Right forelimb (tissue), 1 donor: ENCODE results near the gene DSC2.
A peak's percentile ranks its signal among the peaks of the same experiment; 100 is the strongest.
"Not testable (repeated sequence)": the region's sequence is repeated elsewhere in the genome, so short reads cannot be mapped to it uniquely, and the experiment has no call there.

ENCODE experiments used
- DNase-seq: peaks from one replicate; pipeline ENCODE4 v3.0.0-alpha.2; 2018

The DSC2 gene

GRCh38 chr18:31042084-31042405 is 60.2 kb downstream of the DSC2 start:
- no peak for DNase-seq

GRCh38 chr18:31041271-31042083 is 60.7 kb downstream of the DSC2 start:
- DNase-seq, result peak; percentile 48

- DNase-seq, result peak; percentile 43
Observed at GRCh38 chr18:31040686-31041270, 61.4 kb downstream of the DSC2 start.

GRCh38 chr18:31039426-31039825 is 62.8 kb downstream of the DSC2 start:
- no peak for DNase-seq

GRCh38 chr18:31037686-31038085 is 64.5 kb downstream of the DSC2 start:
- DNase-seq, result not testable (repeated sequence)

- DNase-seq, result no peak
Observed at GRCh38 chr18:31034541-31034940, 67.7 kb downstream of the DSC2 start.

- DNase-seq, result no peak
Observed at GRCh38 chr18:31030574-31031278, 71.5 kb downstream of the DSC2 start.

GRCh38 chr18:31015715-31016434 is 86.3 kb downstream of the DSC2 start:
- DNase-seq, result no peak

GRCh38 chr18:31011455-31011854 is 90.8 kb downstream of the DSC2 start:
- not testable (repeated sequence) for DNase-seq

- DNase-seq, result no peak
Observed at GRCh38 chr18:31010601-31011000, 91.6 kb downstream of the DSC2 start.
